ENCODE data around the gene ZNF711.

DNA sequence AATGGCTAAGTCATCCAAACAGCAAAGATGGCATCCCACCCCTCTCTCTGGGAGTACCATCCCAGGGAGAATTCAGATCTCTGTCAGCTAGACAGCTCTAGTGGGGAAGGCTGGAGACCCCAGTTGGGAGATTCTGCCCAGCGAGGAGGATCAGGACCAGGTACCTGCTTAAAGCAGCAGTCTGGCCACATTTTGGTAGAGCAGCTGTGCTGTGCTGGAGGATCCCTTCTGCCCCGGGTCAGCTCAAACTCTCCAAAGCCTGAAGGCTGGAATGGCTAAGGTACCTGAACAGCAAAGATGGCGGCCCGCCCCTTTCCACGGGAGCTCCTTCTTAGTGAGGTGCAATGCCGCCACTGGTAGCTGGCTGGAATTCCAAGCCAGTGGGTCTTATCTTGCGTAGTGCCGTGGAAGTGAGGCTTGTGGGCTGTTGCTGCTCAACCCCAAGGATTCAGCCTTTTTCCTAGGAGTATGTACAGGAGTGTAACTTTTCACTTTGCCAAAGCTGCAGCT lies 40.3 kb upstream of the ZNF711 start:
- TF ChIP-seq, protein P1, sequence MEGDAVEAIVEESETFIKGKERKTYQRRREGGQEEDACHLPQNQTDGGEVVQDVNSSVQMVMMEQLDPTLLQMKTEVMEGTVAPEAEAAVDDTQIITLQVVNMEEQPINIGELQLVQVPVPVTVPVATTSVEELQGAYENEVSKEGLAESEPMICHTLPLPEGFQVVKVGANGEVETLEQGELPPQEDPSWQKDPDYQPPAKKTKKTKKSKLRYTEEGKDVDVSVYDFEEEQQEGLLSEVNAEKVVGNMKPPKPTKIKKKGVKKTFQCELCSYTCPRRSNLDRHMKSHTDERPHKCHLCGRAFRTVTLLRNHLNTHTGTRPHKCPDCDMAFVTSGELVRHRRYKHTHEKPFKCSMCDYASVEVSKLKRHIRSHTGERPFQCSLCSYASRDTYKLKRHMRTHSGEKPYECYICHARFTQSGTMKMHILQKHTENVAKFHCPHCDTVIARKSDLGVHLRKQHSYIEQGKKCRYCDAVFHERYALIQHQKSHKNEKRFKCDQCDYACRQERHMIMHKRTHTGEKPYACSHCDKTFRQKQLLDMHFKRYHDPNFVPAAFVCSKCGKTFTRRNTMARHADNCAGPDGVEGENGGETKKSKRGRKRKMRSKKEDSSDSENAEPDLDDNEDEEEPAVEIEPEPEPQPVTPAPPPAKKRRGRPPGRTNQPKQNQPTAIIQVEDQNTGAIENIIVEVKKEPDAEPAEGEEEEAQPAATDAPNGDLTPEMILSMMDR (IDR thresholded peaks at IDR 0.05), result no peak
- TF ChIP-seq POLR2A (IDR thresholded peaks at IDR 0.05), result no peak
- no peak for TF ChIP-seq POLR2AphosphoS5 (IDR thresholded peaks at IDR 0.05)
- no peak for TF ChIP-seq EP300 (IDR thresholded peaks at IDR 0.05)
